HepG2 (cell line): ENCODE data around the gene PRKAR1A. TPM values are rescaled to one million over a fixed set of nuclear protein-coding genes. Genes with fewer than 3 reads are reported as not detected.

Experiments
- CREB1 ChIP-seq, 2 experiments: fragments of 450-650 bp in 1 of 2; IDR thresholded peaks; 2 replicates each; pipeline ENCODE4 v1.6.1; 2016 to 2017; ENCODE audit warnings: control low read depth in 1 of 2, mild to moderate bottlenecking in 1 of 2, missing compliant biosample characterization in 1 of 2, missing genetic modification characterization in 1 of 2
- EED ChIP-seq: sonication (generic); formaldehyde crosslinking; IDR thresholded peaks from 2 replicates; pipeline ENCODE4 v1.5.0; 2020; ENCODE audit warnings: mild to moderate bottlenecking, missing genetic modification reagents
- MBD4 ChIP-seq: IDR thresholded peaks from 2 replicates; pipeline ENCODE4 v1.6.1; 2012; ENCODE audit warnings: low read length, inconsistent platforms, borderline replicate concordance
- MIXL1 ChIP-seq: IDR thresholded peaks from 2 replicates; pipeline ENCODE4 v1.6.1; 2016
- NR2F6 ChIP-seq, 2 experiments: IDR thresholded peaks; 2 replicates each; pipeline ENCODE4 v1.6.1; 2016; ENCODE audit warnings: antibody characterized with exemption in 1 of 2, mild to moderate bottlenecking in 1 of 2
- POLR2A ChIP-seq, 2 experiments: IDR thresholded peaks; 2 replicates each; pipeline ENCODE4 v1.6.1; 2011; ENCODE audit warnings: low read depth in 2 of 2, low read length in 2 of 2, mild to moderate bottlenecking in 1 of 2, moderate library complexity in 1 of 2; ENCODE audit not compliant: insufficient read depth in 1 of 2
- ZBTB1 ChIP-seq: sonication (generic); formaldehyde crosslinking; IDR thresholded peaks from 2 replicates; pipeline ENCODE4 v1.4.0; 2020; ENCODE audit warnings: missing genetic modification reagents, borderline replicate concordance
- ZNF205 ChIP-seq: IDR thresholded peaks from 2 replicates; pipeline ENCODE4 v1.6.1; 2018; ENCODE audit warnings: missing biosample characterization, missing genetic modification reagents
- ZNF7 ChIP-seq: IDR thresholded peaks from 2 replicates; pipeline ENCODE4 v1.6.1; 2016; ENCODE audit warnings: missing biosample characterization, missing genetic modification reagents
- ZSCAN22 ChIP-seq: sonication (generic); formaldehyde crosslinking; IDR thresholded peaks from 2 replicates; pipeline ENCODE4 v1.4.0; 2020; ENCODE audit warnings: mild to moderate bottlenecking, missing genetic modification reagents
- polyA plus RNA-seq, 8 experiments: library from polyadenylated mRNA; depleted of rRNA in 3 of 8; stranded (reverse) in 7 of 8; unstranded in 1 of 8; fragments of >200 nt; fragmentation: Illumina TruSeq in 4 of 8; extraction: Trizol in 4 of 8; gene quantifications; 2 replicates each; pipeline versions ENCODE4 v1.2.1 to v1.2.3, GENCODE V29; 2011 to 2016; ENCODE audit warnings: low read depth in 4 of 8, missing spikeins in 1 of 8, mixed read lengths in 1 of 8; ENCODE audit not compliant: insufficient read depth in 1 of 8
- total RNA-seq, 5 experiments: library from RNA; depleted of rRNA; stranded (reverse); fragments of >200 nt; fragmentation: Illumina TruSeq; extraction: Trizol; gene quantifications; 2 replicates each; pipeline ENCODE4 v1.2.3, GENCODE V29; 2016; ENCODE audit warnings: low read depth in 1 of 5
- TF ChIP-seq, protein P1 (sequence below): sonication (generic); formaldehyde crosslinking; IDR thresholded peaks from 2 replicates; pipeline ENCODE4 v1.8.0; 2022; ENCODE audit warnings: mild to moderate bottlenecking, missing genetic modification reagents, borderline replicate concordance
- TF ChIP-seq, protein P2 (sequence below): sonication (generic); formaldehyde crosslinking; IDR thresholded peaks from 2 replicates; pipeline ENCODE4 v1.5.0; 2020; ENCODE audit warnings: mild to moderate bottlenecking, missing genetic modification reagents, borderline replicate concordance
- TF ChIP-seq, protein P3 (sequence below): IDR thresholded peaks from 2 replicates; pipeline ENCODE4 v1.6.1; 2012; ENCODE audit warnings: low read depth, low read length, improper control_type of control experiment
- TF ChIP-seq, protein P4 (sequence below): sonication (generic); formaldehyde crosslinking; IDR thresholded peaks from 2 replicates; pipeline ENCODE4 v1.4.0; 2020; ENCODE audit warnings: mild to moderate bottlenecking, missing genetic modification reagents
- TF ChIP-seq, protein P5 (sequence below): sonication (generic); formaldehyde crosslinking; conservative IDR thresholded peaks from 2 replicates; pipeline ENCODE4 v1.4.0; 2020; ENCODE audit warnings: mild to moderate bottlenecking, missing genetic modification reagents, moderate library complexity
- TF ChIP-seq, protein P6 (sequence below): sonication (generic); formaldehyde crosslinking; IDR thresholded peaks from 2 replicates; pipeline ENCODE4 v1.5.0; 2020; ENCODE audit warnings: missing genetic modification reagents, mild to moderate bottlenecking, borderline replicate concordance

Gene PRKAR1A
- total and polyA plus RNA-seq, 2 of the 13 experiments (the other 11 are each of a cell fraction or from before 2014, with no cell fraction given), result 265 to 266 TPM

DNA sequence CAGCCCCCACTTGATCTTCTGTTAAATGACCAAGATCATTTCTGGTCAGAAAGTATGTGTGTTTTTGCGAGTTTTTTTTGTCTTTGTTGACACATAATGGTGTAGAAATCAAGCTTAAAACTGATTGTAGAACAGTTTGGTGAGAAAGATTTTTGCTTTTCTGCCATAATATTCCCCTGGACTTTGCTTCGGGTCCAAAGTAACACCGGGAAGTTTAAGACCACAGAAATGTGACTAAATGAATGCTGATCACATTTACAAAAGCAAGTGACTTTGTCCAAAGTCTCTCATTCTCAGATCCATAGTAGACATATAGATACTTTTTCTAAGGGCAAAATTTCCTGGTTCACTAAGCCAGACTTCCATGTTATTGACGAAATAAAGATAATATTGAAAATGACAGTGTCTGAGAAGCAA lies 86.3 kb downstream of the PRKAR1A start (continued):
- TF ChIP-seq, protein P1, sequence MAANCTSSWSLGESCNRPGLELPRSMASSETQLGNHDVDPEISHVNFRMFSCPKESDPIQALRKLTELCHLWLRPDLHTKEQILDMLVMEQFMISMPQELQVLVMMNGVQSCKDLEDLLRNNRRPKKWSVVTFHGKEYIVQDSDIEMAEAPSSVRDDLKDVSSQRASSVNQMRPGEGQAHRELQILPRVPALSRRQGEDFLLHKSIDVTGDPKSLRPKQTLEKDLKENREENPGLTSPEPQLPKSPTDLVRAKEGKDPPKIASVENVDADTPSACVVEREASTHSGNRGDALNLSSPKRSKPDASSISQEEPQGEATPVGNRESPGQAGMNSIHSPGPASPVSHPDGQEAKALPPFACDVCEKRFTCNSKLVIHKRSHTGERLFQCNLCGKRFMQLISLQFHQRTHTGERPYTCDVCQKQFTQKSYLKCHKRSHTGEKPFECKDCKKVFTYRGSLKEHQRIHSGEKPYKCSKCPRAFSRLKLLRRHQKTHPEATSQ (CRISPR knock-in tag), result peak; percentile 46; the same call in 1 of the 2 replicates
- TF ChIP-seq POLR2A (IDR thresholded peaks at IDR 0.05; ENCODE audit: insufficient read depth in 1 of 2, low read depth in 2 of 2, low read length in 2 of 2), result peak in 1 of 2 experiments; percentile 29; a peak in 1 of 4 replicates
- TF ChIP-seq, protein P2, sequence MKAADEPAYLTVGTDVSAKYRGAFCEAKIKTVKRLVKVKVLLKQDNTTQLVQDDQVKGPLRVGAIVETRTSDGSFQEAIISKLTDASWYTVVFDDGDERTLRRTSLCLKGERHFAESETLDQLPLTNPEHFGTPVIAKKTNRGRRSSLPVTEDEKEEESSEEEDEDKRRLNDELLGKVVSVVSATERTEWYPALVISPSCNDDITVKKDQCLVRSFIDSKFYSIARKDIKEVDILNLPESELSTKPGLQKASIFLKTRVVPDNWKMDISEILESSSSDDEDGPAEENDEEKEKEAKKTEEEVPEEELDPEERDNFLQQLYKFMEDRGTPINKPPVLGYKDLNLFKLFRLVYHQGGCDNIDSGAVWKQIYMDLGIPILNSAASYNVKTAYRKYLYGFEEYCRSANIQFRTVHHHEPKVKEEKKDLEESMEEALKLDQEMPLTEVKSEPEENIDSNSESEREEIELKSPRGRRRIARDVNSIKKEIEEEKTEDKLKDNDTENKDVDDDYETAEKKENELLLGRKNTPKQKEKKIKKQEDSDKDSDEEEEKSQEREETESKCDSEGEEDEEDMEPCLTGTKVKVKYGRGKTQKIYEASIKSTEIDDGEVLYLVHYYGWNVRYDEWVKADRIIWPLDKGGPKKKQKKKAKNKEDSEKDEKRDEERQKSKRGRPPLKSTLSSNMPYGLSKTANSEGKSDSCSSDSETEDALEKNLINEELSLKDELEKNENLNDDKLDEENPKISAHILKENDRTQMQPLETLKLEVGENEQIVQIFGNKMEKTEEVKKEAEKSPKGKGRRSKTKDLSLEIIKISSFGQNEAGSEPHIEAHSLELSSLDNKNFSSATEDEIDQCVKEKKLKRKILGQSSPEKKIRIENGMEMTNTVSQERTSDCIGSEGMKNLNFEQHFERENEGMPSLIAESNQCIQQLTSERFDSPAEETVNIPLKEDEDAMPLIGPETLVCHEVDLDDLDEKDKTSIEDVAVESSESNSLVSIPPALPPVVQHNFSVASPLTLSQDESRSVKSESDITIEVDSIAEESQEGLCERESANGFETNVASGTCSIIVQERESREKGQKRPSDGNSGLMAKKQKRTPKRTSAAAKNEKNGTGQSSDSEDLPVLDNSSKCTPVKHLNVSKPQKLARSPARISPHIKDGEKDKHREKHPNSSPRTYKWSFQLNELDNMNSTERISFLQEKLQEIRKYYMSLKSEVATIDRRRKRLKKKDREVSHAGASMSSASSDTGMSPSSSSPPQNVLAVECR, result peak; percentile 28; the same call in 1 of the 2 replicates
- TF ChIP-seq NR2F6 (IDR thresholded peaks at IDR 0.05), result peak; percentile 58
- TF ChIP-seq NR2F6 (CRISPR knock-in tag; IDR thresholded peaks at IDR 0.05), result 0 out of 2 replicates have a peak, but pooled peaks have one; percentile 16
- no peak for TF ChIP-seq CREB1 (IDR thresholded peaks at IDR 0.05)
- peak; percentile 51; the same call in 1 of the 2 replicates for TF ChIP-seq CREB1 (CRISPR knock-in tag; IDR thresholded peaks at IDR 0.05)
- no peak for TF ChIP-seq ZBTB1 (CRISPR knock-in tag)
- TF ChIP-seq, protein P3, sequence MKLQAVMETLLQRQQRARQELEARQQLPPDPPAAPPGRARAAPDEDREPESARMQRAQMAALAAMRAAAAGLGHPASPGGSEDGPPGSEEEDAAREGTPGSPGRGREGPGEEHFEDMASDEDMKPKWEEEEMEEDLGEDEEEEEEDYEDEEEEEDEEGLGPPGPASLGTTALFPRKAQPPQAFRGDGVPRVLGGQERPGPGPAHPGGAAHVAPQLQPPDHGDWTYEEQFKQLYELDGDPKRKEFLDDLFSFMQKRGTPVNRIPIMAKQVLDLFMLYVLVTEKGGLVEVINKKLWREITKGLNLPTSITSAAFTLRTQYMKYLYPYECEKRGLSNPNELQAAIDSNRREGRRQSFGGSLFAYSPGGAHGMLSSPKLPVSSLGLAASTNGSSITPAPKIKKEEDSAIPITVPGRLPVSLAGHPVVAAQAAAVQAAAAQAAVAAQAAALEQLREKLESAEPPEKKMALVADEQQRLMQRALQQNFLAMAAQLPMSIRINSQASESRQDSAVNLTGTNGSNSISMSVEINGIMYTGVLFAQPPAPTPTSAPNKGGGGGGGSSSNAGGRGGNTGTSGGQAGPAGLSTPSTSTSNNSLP, result peak; percentile 43; the same call in 1 of the 2 replicates
- no peak for TF ChIP-seq ZNF205 (CRISPR knock-in tag)
- peak; percentile 22; the same call in 1 of the 2 replicates for TF ChIP-seq MIXL1 (CRISPR knock-in tag)
- TF ChIP-seq, protein P4, sequence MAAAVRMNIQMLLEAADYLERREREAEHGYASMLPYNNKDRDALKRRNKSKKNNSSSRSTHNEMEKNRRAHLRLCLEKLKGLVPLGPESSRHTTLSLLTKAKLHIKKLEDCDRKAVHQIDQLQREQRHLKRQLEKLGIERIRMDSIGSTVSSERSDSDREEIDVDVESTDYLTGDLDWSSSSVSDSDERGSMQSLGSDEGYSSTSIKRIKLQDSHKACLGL (CRISPR knock-in tag), result no peak
- no peak for TF ChIP-seq ZSCAN22 (CRISPR knock-in tag)
- peak; percentile 21; the same call in 1 of the 2 replicates for TF ChIP-seq MBD4
- TF ChIP-seq ZNF7, result 0 out of 2 replicates have a peak, but pooled peaks have one; percentile 19
- TF ChIP-seq, protein P5, sequence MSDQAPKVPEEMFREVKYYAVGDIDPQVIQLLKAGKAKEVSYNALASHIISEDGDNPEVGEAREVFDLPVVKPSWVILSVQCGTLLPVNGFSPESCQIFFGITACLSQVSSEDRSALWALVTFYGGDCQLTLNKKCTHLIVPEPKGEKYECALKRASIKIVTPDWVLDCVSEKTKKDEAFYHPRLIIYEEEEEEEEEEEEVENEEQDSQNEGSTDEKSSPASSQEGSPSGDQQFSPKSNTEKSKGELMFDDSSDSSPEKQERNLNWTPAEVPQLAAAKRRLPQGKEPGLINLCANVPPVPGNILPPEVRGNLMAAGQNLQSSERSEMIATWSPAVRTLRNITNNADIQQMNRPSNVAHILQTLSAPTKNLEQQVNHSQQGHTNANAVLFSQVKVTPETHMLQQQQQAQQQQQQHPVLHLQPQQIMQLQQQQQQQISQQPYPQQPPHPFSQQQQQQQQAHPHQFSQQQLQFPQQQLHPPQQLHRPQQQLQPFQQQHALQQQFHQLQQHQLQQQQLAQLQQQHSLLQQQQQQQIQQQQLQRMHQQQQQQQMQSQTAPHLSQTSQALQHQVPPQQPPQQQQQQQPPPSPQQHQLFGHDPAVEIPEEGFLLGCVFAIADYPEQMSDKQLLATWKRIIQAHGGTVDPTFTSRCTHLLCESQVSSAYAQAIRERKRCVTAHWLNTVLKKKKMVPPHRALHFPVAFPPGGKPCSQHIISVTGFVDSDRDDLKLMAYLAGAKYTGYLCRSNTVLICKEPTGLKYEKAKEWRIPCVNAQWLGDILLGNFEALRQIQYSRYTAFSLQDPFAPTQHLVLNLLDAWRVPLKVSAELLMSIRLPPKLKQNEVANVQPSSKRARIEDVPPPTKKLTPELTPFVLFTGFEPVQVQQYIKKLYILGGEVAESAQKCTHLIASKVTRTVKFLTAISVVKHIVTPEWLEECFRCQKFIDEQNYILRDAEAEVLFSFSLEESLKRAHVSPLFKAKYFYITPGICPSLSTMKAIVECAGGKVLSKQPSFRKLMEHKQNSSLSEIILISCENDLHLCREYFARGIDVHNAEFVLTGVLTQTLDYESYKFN (CRISPR knock-in tag), result peak; percentile 77
- TF ChIP-seq, protein P6, sequence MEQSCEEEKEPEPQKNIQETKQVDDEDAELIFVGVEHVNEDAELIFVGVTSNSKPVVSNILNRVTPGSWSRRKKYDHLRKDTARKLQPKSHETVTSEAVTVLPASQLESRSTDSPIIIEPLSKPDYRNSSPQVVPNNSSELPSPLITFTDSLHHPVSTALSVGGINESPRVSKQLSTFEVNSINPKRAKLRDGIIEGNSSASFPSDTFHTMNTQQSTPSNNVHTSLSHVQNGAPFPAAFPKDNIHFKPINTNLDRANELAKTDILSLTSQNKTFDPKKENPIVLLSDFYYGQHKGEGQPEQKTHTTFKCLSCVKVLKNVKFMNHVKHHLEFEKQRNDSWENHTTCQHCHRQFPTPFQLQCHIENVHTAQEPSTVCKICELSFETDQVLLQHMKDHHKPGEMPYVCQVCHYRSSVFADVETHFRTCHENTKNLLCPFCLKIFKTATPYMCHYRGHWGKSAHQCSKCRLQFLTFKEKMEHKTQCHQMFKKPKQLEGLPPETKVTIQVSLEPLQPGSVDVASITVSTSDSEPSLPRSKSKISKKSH (CRISPR knock-in tag), result no peak
- no peak for TF ChIP-seq EED (CRISPR knock-in tag)
